Neural cell (in vitro differentiated cells): ENCODE results near the gene FBXO48. TPM values are rescaled to one million over a fixed set of nuclear protein-coding genes. Genes with fewer than 3 reads are reported as not detected.

Source experiments
- H2AFZ ChIP-seq: fragments of 200-600, 300-800 bp; sonication (generic), shearing (Covaris generic); 2 replicates; pipeline ENCODE4 v1.6.0; 2014; ENCODE audit warnings: low read depth, mild to moderate bottlenecking, antibody characterized with exemption, low read length, moderate library complexity
- H3F3A ChIP-seq: fragments of 200-600 bp; shearing (Covaris generic); 2 replicates; pipeline ENCODE4 v1.6.1; 2016; ENCODE audit warnings: mild to moderate bottlenecking, moderate library complexity, mixed read lengths, antibody characterized with exemption, low read length; ENCODE audit not compliant: insufficient read depth, poor library complexity, severe bottlenecking
- H3K27ac ChIP-seq: fragments of 200-600, 300-800 bp; sonication (generic), shearing (Covaris generic); 2 replicates; pipeline ENCODE4 v1.5.1; 2014; ENCODE audit warnings: mild to moderate bottlenecking, low read length, moderate library complexity
- H3K27me3 ChIP-seq: fragments of 300-800, 200-600 bp; sonication (generic), shearing (Covaris generic); 2 replicates; pipeline ENCODE4 v1.6.0; 2014; ENCODE audit warnings: mild to moderate bottlenecking, low read depth, low read length, moderate library complexity; ENCODE audit not compliant: insufficient read depth
- H3K36me3 ChIP-seq: fragments of 300-800, 200-600 bp; sonication (generic), shearing (Covaris generic); 2 replicates; pipeline ENCODE4 v1.5.1; 2014; ENCODE audit warnings: mild to moderate bottlenecking, antibody characterized with exemption, low read length, moderate library complexity; ENCODE audit not compliant: insufficient read depth
- H3K4me2 ChIP-seq: fragments of 300-800, 200-600 bp; sonication (generic), shearing (Covaris generic); 2 replicates; pipeline ENCODE4 v1.6.0; 2014; ENCODE audit warnings: mild to moderate bottlenecking, low read length
- H3K4me3 ChIP-seq: fragments of 300-800, 200-600 bp; sonication (generic), shearing (Covaris generic); 2 replicates; pipeline ENCODE4 v1.5.1; 2014; ENCODE audit warnings: mild to moderate bottlenecking, low read length, moderate library complexity
- H3K79me2 ChIP-seq: fragments of 200-600 bp; shearing (Covaris generic); replicated peaks from 2 replicates; pipeline ENCODE4 v1.6.0; 2014; ENCODE audit warnings: mild to moderate bottlenecking, low read length, moderate library complexity; ENCODE audit not compliant: insufficient read depth
- H3K9ac ChIP-seq: fragments of 300-800, 200-600 bp; sonication (generic), shearing (Covaris generic); 2 replicates; pipeline ENCODE4 v1.6.1; 2016; ENCODE audit warnings: mild to moderate bottlenecking, low read length, mixed read lengths
- H3K9me2 ChIP-seq: fragments of 200-600 bp; shearing (Covaris generic); 2 replicates; pipeline ENCODE4 v1.6.1; 2016; ENCODE audit warnings: mild to moderate bottlenecking, low read length, mixed read lengths; ENCODE audit not compliant: insufficient read depth
- H3K9me3 ChIP-seq: fragments of 200-600, 300-800 bp; sonication (generic), shearing (Covaris generic); 2 replicates; pipeline ENCODE4 v1.6.1; 2016; ENCODE audit warnings: mild to moderate bottlenecking, mixed run types, low read length, moderate library complexity, mixed read lengths
- H4K20me1 ChIP-seq: fragments of 200-600 bp; shearing (Covaris generic); 2 replicates; pipeline ENCODE4 v1.6.1; 2016; ENCODE audit warnings: mild to moderate bottlenecking, mixed run types; ENCODE audit not compliant: insufficient read depth
- EP300 ChIP-seq: fragments of 450-650 bp; conservative IDR thresholded peaks from 2 replicates; pipeline ENCODE4 v1.6.1; 2014; ENCODE audit warnings: antibody characterized with exemption, mild to moderate bottlenecking, moderate library complexity; ENCODE audit not compliant: poor library complexity, severe bottlenecking
- EZH2 ChIP-seq: fragments of 200-600, 300-800 bp; shearing (Covaris generic), sonication (generic); IDR thresholded peaks from 2 replicates; pipeline ENCODE4 v1.6.1; 2014; ENCODE audit warnings: antibody characterized with exemption, low read length, borderline replicate concordance, mild to moderate bottlenecking; ENCODE audit not compliant: insufficient read depth, poor library complexity, severe bottlenecking
- MXI1 ChIP-seq: fragments of 450-650 bp; conservative IDR thresholded peaks from 2 replicates; pipeline ENCODE4 v1.6.1; 2014; ENCODE audit warnings: antibody characterized with exemption, mild to moderate bottlenecking; ENCODE audit not compliant: poor library complexity, severe bottlenecking
- POLR2AphosphoS5 ChIP-seq: IDR thresholded peaks from 2 replicates; pipeline ENCODE4 v1.6.1; 2012
- RAD21 ChIP-seq: fragments of 450-650 bp; conservative IDR thresholded peaks from 2 replicates; pipeline ENCODE4 v1.6.1; 2014; ENCODE audit warnings: antibody characterized with exemption, mild to moderate bottlenecking, moderate library complexity
- SMC3 ChIP-seq: fragments of 450-650 bp; conservative IDR thresholded peaks from 2 replicates; pipeline ENCODE4 v1.6.1; 2014; ENCODE audit warnings: antibody characterized with exemption, mild to moderate bottlenecking, moderate library complexity; ENCODE audit not compliant: poor library complexity
- TAF1 ChIP-seq: IDR thresholded peaks from 2 replicates; pipeline ENCODE4 v1.6.1; 2012; ENCODE audit warnings: low read depth
- polyA minus RNA-seq: library from RNA; depleted of rRNA, polyadenylated mRNA; stranded (reverse); fragments of >200 nt; gene quantifications from 2 replicates; pipeline ENCODE4 v1.2.3, GENCODE V29; 2014
- polyA plus RNA-seq: library from polyadenylated mRNA; depleted of rRNA; stranded (reverse); fragments of >200 nt; gene quantifications from 2 replicates; pipeline ENCODE4 v1.2.3, GENCODE V29; 2014
- TF ChIP-seq, protein P1 (sequence below): fragments of 450-650 bp; IDR thresholded peaks from 2 replicates; pipeline ENCODE4 v1.5.1; 2014; ENCODE audit warnings: antibody characterized with exemption, mild to moderate bottlenecking, moderate library complexity; ENCODE audit not compliant: poor library complexity, severe bottlenecking
- TF ChIP-seq, protein P2 (sequence below): IDR thresholded peaks from 2 replicates; pipeline ENCODE4 v1.6.1; 2012; ENCODE audit warnings: borderline replicate concordance

FBXO48 gene, protein sequence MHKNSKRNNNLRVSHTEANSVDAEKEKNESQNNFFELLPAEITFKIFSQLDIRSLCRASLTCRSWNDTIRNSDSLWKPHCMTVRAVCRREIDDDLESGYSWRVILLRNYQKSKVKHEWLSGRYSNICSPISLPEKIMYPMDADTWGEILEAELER
- polyA plus RNA-seq (0.45 and 1.1 TPM in 2 replicates), polyA minus RNA-seq (0.73 and 1.3 TPM in 2 replicates)

DNA sequence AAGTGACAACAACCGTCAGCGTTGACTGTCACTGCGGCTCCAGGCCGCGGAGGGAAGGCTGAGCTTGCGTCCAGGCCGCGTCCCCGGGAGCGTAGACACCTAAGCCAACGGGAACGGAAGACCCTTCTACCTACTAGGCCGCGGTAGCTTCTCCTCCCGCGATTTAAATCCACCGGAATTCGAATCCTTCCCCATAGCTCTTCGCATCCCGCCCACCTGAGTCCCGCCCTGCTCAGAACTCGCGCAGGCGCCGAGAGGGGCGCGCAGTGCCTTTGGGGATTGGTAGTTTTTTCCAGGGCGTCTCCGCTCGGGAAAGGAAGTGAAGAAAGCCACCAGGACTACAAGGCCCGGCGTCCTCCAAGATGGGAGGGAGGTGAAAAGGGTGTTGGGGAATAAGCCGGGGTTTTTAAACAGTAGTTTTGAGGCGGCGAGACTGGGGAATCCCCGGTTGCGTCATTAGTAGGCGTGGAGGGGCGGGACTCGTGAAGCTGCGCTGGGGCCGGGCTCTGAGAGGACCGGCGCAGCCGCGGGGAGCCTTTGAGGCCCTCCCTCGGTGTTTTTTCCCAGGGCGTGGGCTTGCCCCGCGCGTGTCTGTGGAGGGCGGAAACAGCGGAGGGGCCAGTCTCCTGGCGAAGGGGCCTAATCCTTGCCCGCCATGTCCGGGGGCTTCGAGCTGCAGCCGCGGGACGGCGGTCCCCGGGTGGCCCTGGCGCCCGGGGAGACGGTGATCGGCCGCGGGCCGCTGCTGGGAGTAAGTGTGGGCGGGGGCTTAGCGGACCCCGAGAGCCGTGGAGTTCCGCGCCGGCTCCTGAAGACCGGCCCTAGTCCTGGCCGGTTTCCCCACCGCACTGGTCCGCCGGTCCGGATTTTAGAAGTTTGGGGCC is at the start of gene FBXO48, which contains the start of gene APLF:
TSS of gene FBXO48 (minus strand) at position 218 of the 884 bp plus-strand sequence. CDS start 2,149 bp downstream, outside the sequence.
TSS of gene APLF (plus strand) at position 509 of the 884 bp plus-strand sequence. CDS start at position 656, 147 bp downstream.
- H3K4me2 ChIP-seq, result peak within 1 kb of the TSS; percentile 93
- H3K9me3 ChIP-seq, result no peaks in the 10 kb centered on the region
- no peaks in the 10 kb centered on the region for H3F3A ChIP-seq
- H3K9me2 ChIP-seq, result no peaks in the 10 kb centered on the region
- peak within 1 kb of the TSS; percentile 56 for H3K27ac ChIP-seq
- H3K4me3 ChIP-seq, result peak within 1 kb of the TSS; percentile 93
- H4K20me1 ChIP-seq, result no peaks in the 10 kb centered on the region
- H2AFZ ChIP-seq, result peak within 1 kb of the TSS; percentile 100
- H3K79me2 ChIP-seq, result no peaks in the 10 kb centered on the region
- no peaks in the 10 kb centered on the region for H3K27me3 ChIP-seq
- H3K36me3 ChIP-seq, result no peaks in the 10 kb centered on the region
- TF ChIP-seq EZH2 (no peak), POLR2AphosphoS5 (peak; percentile 69), MXI1 (peak; percentile 97), RAD21 (no peak), SMC3 (no peak), EP300 (peak; percentile 37), TAF1 (peak; percentile 68)
- TF ChIP-seq, protein P1, sequence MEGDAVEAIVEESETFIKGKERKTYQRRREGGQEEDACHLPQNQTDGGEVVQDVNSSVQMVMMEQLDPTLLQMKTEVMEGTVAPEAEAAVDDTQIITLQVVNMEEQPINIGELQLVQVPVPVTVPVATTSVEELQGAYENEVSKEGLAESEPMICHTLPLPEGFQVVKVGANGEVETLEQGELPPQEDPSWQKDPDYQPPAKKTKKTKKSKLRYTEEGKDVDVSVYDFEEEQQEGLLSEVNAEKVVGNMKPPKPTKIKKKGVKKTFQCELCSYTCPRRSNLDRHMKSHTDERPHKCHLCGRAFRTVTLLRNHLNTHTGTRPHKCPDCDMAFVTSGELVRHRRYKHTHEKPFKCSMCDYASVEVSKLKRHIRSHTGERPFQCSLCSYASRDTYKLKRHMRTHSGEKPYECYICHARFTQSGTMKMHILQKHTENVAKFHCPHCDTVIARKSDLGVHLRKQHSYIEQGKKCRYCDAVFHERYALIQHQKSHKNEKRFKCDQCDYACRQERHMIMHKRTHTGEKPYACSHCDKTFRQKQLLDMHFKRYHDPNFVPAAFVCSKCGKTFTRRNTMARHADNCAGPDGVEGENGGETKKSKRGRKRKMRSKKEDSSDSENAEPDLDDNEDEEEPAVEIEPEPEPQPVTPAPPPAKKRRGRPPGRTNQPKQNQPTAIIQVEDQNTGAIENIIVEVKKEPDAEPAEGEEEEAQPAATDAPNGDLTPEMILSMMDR, result peak; percentile 10
- TF ChIP-seq, protein P2, sequence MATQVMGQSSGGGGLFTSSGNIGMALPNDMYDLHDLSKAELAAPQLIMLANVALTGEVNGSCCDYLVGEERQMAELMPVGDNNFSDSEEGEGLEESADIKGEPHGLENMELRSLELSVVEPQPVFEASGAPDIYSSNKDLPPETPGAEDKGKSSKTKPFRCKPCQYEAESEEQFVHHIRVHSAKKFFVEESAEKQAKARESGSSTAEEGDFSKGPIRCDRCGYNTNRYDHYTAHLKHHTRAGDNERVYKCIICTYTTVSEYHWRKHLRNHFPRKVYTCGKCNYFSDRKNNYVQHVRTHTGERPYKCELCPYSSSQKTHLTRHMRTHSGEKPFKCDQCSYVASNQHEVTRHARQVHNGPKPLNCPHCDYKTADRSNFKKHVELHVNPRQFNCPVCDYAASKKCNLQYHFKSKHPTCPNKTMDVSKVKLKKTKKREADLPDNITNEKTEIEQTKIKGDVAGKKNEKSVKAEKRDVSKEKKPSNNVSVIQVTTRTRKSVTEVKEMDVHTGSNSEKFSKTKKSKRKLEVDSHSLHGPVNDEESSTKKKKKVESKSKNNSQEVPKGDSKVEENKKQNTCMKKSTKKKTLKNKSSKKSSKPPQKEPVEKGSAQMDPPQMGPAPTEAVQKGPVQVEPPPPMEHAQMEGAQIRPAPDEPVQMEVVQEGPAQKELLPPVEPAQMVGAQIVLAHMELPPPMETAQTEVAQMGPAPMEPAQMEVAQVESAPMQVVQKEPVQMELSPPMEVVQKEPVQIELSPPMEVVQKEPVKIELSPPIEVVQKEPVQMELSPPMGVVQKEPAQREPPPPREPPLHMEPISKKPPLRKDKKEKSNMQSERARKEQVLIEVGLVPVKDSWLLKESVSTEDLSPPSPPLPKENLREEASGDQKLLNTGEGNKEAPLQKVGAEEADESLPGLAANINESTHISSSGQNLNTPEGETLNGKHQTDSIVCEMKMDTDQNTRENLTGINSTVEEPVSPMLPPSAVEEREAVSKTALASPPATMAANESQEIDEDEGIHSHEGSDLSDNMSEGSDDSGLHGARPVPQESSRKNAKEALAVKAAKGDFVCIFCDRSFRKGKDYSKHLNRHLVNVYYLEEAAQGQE, result peak; percentile 1
- peak within 1 kb of the TSS; percentile 77 for H3K9ac ChIP-seq

DNA sequence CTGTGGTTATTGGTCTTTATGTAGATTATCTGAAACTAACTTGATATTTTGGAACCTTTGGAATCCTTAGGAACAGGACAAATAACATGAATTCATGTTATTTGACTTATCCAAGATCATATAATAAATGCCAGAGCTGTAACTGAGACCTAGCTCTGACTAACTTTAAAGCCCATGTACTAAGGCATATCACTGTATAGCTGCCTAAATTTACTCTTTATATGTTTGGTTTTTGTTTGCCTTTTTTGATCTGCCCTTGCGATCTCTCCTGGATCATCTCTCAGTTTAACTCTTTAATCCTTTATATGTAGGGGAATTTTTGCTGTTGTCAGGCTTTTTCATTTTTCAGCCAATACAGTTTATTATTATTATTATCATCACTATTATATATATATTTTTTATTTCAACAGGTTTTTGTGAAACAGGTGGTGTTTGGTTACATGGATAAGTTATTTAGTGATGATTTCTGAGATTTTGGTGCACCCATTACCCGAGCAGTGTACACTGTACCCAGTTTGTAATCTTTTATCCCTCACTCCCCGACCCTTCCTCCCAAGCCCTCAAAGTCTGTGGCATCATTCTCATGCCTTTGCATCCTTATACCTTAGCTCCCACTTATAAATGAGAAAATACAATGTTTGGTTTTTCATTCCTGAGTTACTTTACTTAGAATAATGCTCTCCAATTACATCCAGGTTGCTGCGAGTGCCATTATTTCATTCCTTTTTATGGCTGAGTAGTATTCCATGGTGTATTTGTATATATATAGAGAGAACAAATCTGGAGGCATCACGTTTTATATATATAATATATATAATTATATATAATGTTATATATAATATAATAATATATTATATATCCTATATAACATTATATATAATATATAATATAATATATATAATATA is 49.2 kb upstream of the FBXO48 start:
- Histone ChIP-seq H3K4me2 (no peak overlapping the region), H3K27me3 (no peaks in the 10 kb centered on the region), H3K9me3 (no peaks in the 10 kb centered on the region), H3F3A (no peaks in the 10 kb centered on the region), H3K4me3 (no peak overlapping the region), H4K20me1 (no peaks in the 10 kb centered on the region), H3K27ac (no peak overlapping the region), H3K36me3 (no peaks in the 10 kb centered on the region), H2AFZ (no peak overlapping the region), H3K9ac (no peak overlapping the region), H3K79me2 (no peaks in the 10 kb centered on the region), H3K9me2 (no peaks in the 10 kb centered on the region)
- no peak for TF ChIP-seq EZH2
- TF ChIP-seq, protein P2, result no peak
- TF ChIP-seq POLR2AphosphoS5, result no peak
- TF ChIP-seq, protein P1, result no peak
- TF ChIP-seq TAF1, result no peak
- no peak for TF ChIP-seq EP300
- TF ChIP-seq SMC3, result no peak
- no peak for TF ChIP-seq MXI1
